ENCODE results near the gene ARRB1.

ARRB1 gene

GRCh38 chr11:75262961-75263852 is 88.3 kb downstream of the ARRB1 start:
- no peak overlapping the region for H3K9ac ChIP-seq (ENCODE audit: low read depth in 1 of 2, low read length in 2 of 2)
- H3K4me1 ChIP-seq (ENCODE audit: control insufficient read depth in 2 of 2, insufficient read depth in 2 of 2, low read length in 2 of 2), result no peaks in the 10 kb centered on the region
- H3K36me3 ChIP-seq (ENCODE audit: control insufficient read depth in 2 of 2, insufficient read depth in 2 of 2, low read length in 2 of 2), result peaks cover 6 to 11% of the 10 kb centered on the region in 2 donors
- H3K9me3 ChIP-seq (ENCODE audit: control insufficient read depth in 2 of 2, low read length in 2 of 2), result no peaks in the 10 kb centered on the region
- no peak overlapping the region for H3K4me3 ChIP-seq (ENCODE audit: low read length in 2 of 2)
- H3K27ac ChIP-seq (ENCODE audit: low read depth in 2 of 2, low read length in 2 of 2), result no peak overlapping the region
- H3K27me3 ChIP-seq (ENCODE audit: control insufficient read depth in 2 of 2, insufficient read depth in 2 of 2, low read length in 2 of 2), result peaks cover 0 to 3% of the 10 kb centered on the region in 2 donors

GRCh38 chr11:75262436-75262835 is 89.0 kb downstream of the ARRB1 start:
- no peaks in the 10 kb centered on the region for H3K4me1 ChIP-seq (ENCODE audit: control insufficient read depth in 2 of 2, insufficient read depth in 2 of 2, low read length in 2 of 2)
- no peak overlapping the region for H3K27ac ChIP-seq (ENCODE audit: low read depth in 2 of 2, low read length in 2 of 2)
- H3K9ac ChIP-seq (ENCODE audit: low read depth in 1 of 2, low read length in 2 of 2), result no peak overlapping the region
- H3K27me3 ChIP-seq (ENCODE audit: control insufficient read depth in 2 of 2, insufficient read depth in 2 of 2, low read length in 2 of 2), result peaks cover 0 to 3% of the 10 kb centered on the region in 2 donors
- H3K9me3 ChIP-seq (ENCODE audit: control insufficient read depth in 2 of 2, low read length in 2 of 2), result no peaks in the 10 kb centered on the region
- H3K36me3 ChIP-seq (ENCODE audit: control insufficient read depth in 2 of 2, insufficient read depth in 2 of 2, low read length in 2 of 2), result peaks cover 6 to 8% of the 10 kb centered on the region in 2 donors
- H3K4me3 ChIP-seq (ENCODE audit: low read length in 2 of 2), result no peak overlapping the region

- Histone ChIP-seq H3K9me3 (ENCODE audit: control insufficient read depth in 2 of 2, low read length in 2 of 2) (no peaks in the 10 kb centered on the region), H3K4me1 (ENCODE audit: control insufficient read depth in 2 of 2, insufficient read depth in 2 of 2, low read length in 2 of 2) (no peaks in the 10 kb centered on the region), H3K27ac (ENCODE audit: low read depth in 2 of 2, low read length in 2 of 2) (no peak overlapping the region), H3K9ac (ENCODE audit: low read depth in 1 of 2, low read length in 2 of 2) (no peak overlapping the region), H3K36me3 (ENCODE audit: control insufficient read depth in 2 of 2, insufficient read depth in 2 of 2, low read length in 2 of 2) (peaks cover 2 to 3% of the 10 kb centered on the region in 2 donors), H3K27me3 (ENCODE audit: control insufficient read depth in 2 of 2, insufficient read depth in 2 of 2, low read length in 2 of 2) (peaks cover 0 to 3% of the 10 kb centered on the region in 2 donors), H3K4me3 (ENCODE audit: low read length in 2 of 2) (no peak overlapping the region)
Observed at GRCh38 chr11:75261902-75262361, 89.5 kb downstream of the ARRB1 start.

GRCh38 chr11:75260396-75261170 is 90.9 kb downstream of the ARRB1 start:
- Histone ChIP-seq H3K27me3 (ENCODE audit: control insufficient read depth in 2 of 2, insufficient read depth in 2 of 2, low read length in 2 of 2) (peaks cover 2 to 3% of the 10 kb centered on the region in 2 donors), H3K9me3 (ENCODE audit: control insufficient read depth in 2 of 2, low read length in 2 of 2) (no peaks in the 10 kb centered on the region), H3K36me3 (ENCODE audit: control insufficient read depth in 2 of 2, insufficient read depth in 2 of 2, low read length in 2 of 2) (no peaks in the 10 kb centered on the region), H3K4me3 (ENCODE audit: low read length in 2 of 2) (no peak overlapping the region), H3K27ac (ENCODE audit: low read depth in 2 of 2, low read length in 2 of 2) (no peak overlapping the region), H3K9ac (ENCODE audit: low read depth in 1 of 2, low read length in 2 of 2) (no peak overlapping the region), H3K4me1 (ENCODE audit: control insufficient read depth in 2 of 2, insufficient read depth in 2 of 2, low read length in 2 of 2) (no peaks in the 10 kb centered on the region)

- H3K36me3 ChIP-seq (ENCODE audit: control insufficient read depth in 2 of 2, insufficient read depth in 2 of 2, low read length in 2 of 2), result no peaks in the 10 kb centered on the region
- H3K27ac ChIP-seq (ENCODE audit: low read depth in 2 of 2, low read length in 2 of 2), result no peak overlapping the region
- H3K4me3 ChIP-seq (ENCODE audit: low read length in 2 of 2), result no peak overlapping the region
- H3K9ac ChIP-seq (ENCODE audit: low read depth in 1 of 2, low read length in 2 of 2), result no peak overlapping the region
- H3K4me1 ChIP-seq (ENCODE audit: control insufficient read depth in 2 of 2, insufficient read depth in 2 of 2, low read length in 2 of 2), result no peaks in the 10 kb centered on the region
- peaks cover 2 to 3% of the 10 kb centered on the region in 2 donors for H3K27me3 ChIP-seq (ENCODE audit: control insufficient read depth in 2 of 2, insufficient read depth in 2 of 2, low read length in 2 of 2)
- H3K9me3 ChIP-seq (ENCODE audit: control insufficient read depth in 2 of 2, low read length in 2 of 2), result no peaks in the 10 kb centered on the region
Observed at GRCh38 chr11:75254326-75254725, 97.1 kb downstream of the ARRB1 start.

GRCh38 chr11:75249704-75250103 is 101.8 kb downstream of the ARRB1 start:
- Histone ChIP-seq H3K27ac (ENCODE audit: low read depth in 2 of 2, low read length in 2 of 2) (no peak overlapping the region), H3K27me3 (ENCODE audit: control insufficient read depth in 2 of 2, insufficient read depth in 2 of 2, low read length in 2 of 2) (no peaks in the 10 kb centered on the region), H3K9ac (ENCODE audit: low read depth in 1 of 2, low read length in 2 of 2) (no peak overlapping the region), H3K36me3 (ENCODE audit: control insufficient read depth in 2 of 2, insufficient read depth in 2 of 2, low read length in 2 of 2) (no peaks in the 10 kb centered on the region), H3K4me3 (ENCODE audit: low read length in 2 of 2) (no peak overlapping the region), H3K4me1 (ENCODE audit: control insufficient read depth in 2 of 2, insufficient read depth in 2 of 2, low read length in 2 of 2) (no peaks in the 10 kb centered on the region), H3K9me3 (ENCODE audit: control insufficient read depth in 2 of 2, low read length in 2 of 2) (no peaks in the 10 kb centered on the region)

- no peak overlapping the region for H3K27ac ChIP-seq (ENCODE audit: low read depth in 2 of 2, low read length in 2 of 2)
- H3K27me3 ChIP-seq (ENCODE audit: control insufficient read depth in 2 of 2, insufficient read depth in 2 of 2, low read length in 2 of 2), result peaks cover 0 to 6% of the 10 kb centered on the region in 2 donors
- no peaks in the 10 kb centered on the region for H3K36me3 ChIP-seq (ENCODE audit: control insufficient read depth in 2 of 2, insufficient read depth in 2 of 2, low read length in 2 of 2)
- H3K4me1 ChIP-seq (ENCODE audit: control insufficient read depth in 2 of 2, insufficient read depth in 2 of 2, low read length in 2 of 2), result no peaks in the 10 kb centered on the region
- H3K9me3 ChIP-seq (ENCODE audit: control insufficient read depth in 2 of 2, low read length in 2 of 2), result no peaks in the 10 kb centered on the region
- no peak overlapping the region for H3K4me3 ChIP-seq (ENCODE audit: low read length in 2 of 2)
- no peak overlapping the region for H3K9ac ChIP-seq (ENCODE audit: low read depth in 1 of 2, low read length in 2 of 2)
Observed at GRCh38 chr11:75248924-75249256, 102.6 kb downstream of the ARRB1 start.

- Histone ChIP-seq H3K36me3 (ENCODE audit: control insufficient read depth in 2 of 2, insufficient read depth in 2 of 2, low read length in 2 of 2) (no peaks in the 10 kb centered on the region), H3K27ac (ENCODE audit: low read depth in 2 of 2, low read length in 2 of 2) (no peak overlapping the region), H3K27me3 (ENCODE audit: control insufficient read depth in 2 of 2, insufficient read depth in 2 of 2, low read length in 2 of 2) (peaks cover 11 to 19% of the 10 kb centered on the region in 2 donors), H3K9ac (ENCODE audit: low read depth in 1 of 2, low read length in 2 of 2) (no peak overlapping the region), H3K4me3 (ENCODE audit: low read length in 2 of 2) (no peak overlapping the region), H3K4me1 (ENCODE audit: control insufficient read depth in 2 of 2, insufficient read depth in 2 of 2, low read length in 2 of 2) (peaks cover 0 to 3% of the 10 kb centered on the region in 2 donors), H3K9me3 (ENCODE audit: control insufficient read depth in 2 of 2, low read length in 2 of 2) (no peaks in the 10 kb centered on the region)
Observed at GRCh38 chr11:75246671-75247350, 104.7 kb downstream of the ARRB1 start.

GRCh38 chr11:75246006-75246670 is 105.3 kb downstream of the ARRB1 start:
- Histone ChIP-seq H3K9ac (ENCODE audit: low read depth in 1 of 2, low read length in 2 of 2) (no peak overlapping the region), H3K36me3 (ENCODE audit: control insufficient read depth in 2 of 2, insufficient read depth in 2 of 2, low read length in 2 of 2) (no peaks in the 10 kb centered on the region), H3K9me3 (ENCODE audit: control insufficient read depth in 2 of 2, low read length in 2 of 2) (no peaks in the 10 kb centered on the region), H3K27ac (ENCODE audit: low read depth in 2 of 2, low read length in 2 of 2) (no peak overlapping the region), H3K4me1 (ENCODE audit: control insufficient read depth in 2 of 2, insufficient read depth in 2 of 2, low read length in 2 of 2) (peaks cover 0 to 7% of the 10 kb centered on the region in 2 donors), H3K27me3 (ENCODE audit: control insufficient read depth in 2 of 2, insufficient read depth in 2 of 2, low read length in 2 of 2) (peaks cover 11 to 19% of the 10 kb centered on the region in 2 donors), H3K4me3 (ENCODE audit: low read length in 2 of 2) (no peak overlapping the region)

Measured in mucosa of rectum (tissue), 2 donors.